Measurements from ENCODE around the gene PROZ.
"Not testable (repeated sequence)": the region's sequence is repeated elsewhere in the genome, so short reads cannot be mapped to it uniquely, and the experiment has no call there.

The PROZ gene

GRCh38 chr13:113160983-113161382 lies 2.5 kb downstream of the PROZ start:
- H3K36me3 ChIP-seq (ENCODE audit: control insufficient read depth, insufficient read depth, low read length): no peaks in the 10 kb centered on the region

GRCh38 chr13:113161433-113161832 lies 3.0 kb downstream of the PROZ start:
- Histone ChIP-seq H3K27ac (ENCODE audit: low read depth, low read length, severe bottlenecking) (no peak overlapping the region), H3K4me3 (ENCODE audit: extremely low read depth, insufficient read depth, low read length, poor library complexity, severe bottlenecking) (no peak overlapping the region)
- 54 to 55% methylated on average over 6 to 14 of the region's 16 CpGs for WGBS, 2 experiments (ENCODE audit: insufficient coverage in 2 of 2)

More at GRCh38 chr13:113160983-113161382, 2.5 kb downstream of the PROZ start:
- Histone ChIP-seq H3K27ac (ENCODE audit: low read depth, low read length, severe bottlenecking) (no peak overlapping the region), H3K4me1 (ENCODE audit: control insufficient read depth, insufficient read depth, low read length, poor library complexity, severe bottlenecking) (no peaks in the 10 kb centered on the region), H3K4me3 (ENCODE audit: extremely low read depth, insufficient read depth, low read length, poor library complexity, severe bottlenecking) (no peak overlapping the region), H3K9me3 (ENCODE audit: control insufficient read depth, low read length) (no peaks in the 10 kb centered on the region)
- 82 to 85% methylated on average over 12 of the region's 12 CpGs for WGBS, 2 experiments (ENCODE audit: insufficient coverage in 2 of 2)

GRCh38 chr13:113161975-113162374 lies 3.5 kb downstream of the PROZ start:
- not testable (repeated sequence) for H3K4me1 ChIP-seq (ENCODE audit: control insufficient read depth, insufficient read depth, low read length, poor library complexity, severe bottlenecking); H3K9me3 ChIP-seq (ENCODE audit: control insufficient read depth, low read length); H3K27ac ChIP-seq (ENCODE audit: low read depth, low read length, severe bottlenecking); H3K36me3 ChIP-seq (ENCODE audit: control insufficient read depth, insufficient read depth, low read length); H3K4me3 ChIP-seq (ENCODE audit: extremely low read depth, insufficient read depth, low read length, poor library complexity, severe bottlenecking)
- 30% methylated on average over 2 of the region's 13 CpGs; no CpG with 5 or more reads in 1 of the 2 experiments for WGBS, 2 experiments (ENCODE audit: insufficient coverage in 2 of 2)

More at GRCh38 chr13:113161433-113161832, 3.0 kb downstream of the PROZ start:
- Histone ChIP-seq H3K9me3 (ENCODE audit: control insufficient read depth, low read length) (no peaks in the 10 kb centered on the region), H3K36me3 (ENCODE audit: control insufficient read depth, insufficient read depth, low read length) (no peaks in the 10 kb centered on the region), H3K4me1 (ENCODE audit: control insufficient read depth, insufficient read depth, low read length, poor library complexity, severe bottlenecking) (no peaks in the 10 kb centered on the region)

- Histone ChIP-seq H3K9me3 (ENCODE audit: control insufficient read depth, low read length) (no peaks in the 10 kb centered on the region), H3K4me3 (ENCODE audit: extremely low read depth, insufficient read depth, low read length, poor library complexity, severe bottlenecking) (no peak overlapping the region), H3K27ac (ENCODE audit: low read depth, low read length, severe bottlenecking) (no peak overlapping the region), H3K4me1 (ENCODE audit: control insufficient read depth, insufficient read depth, low read length, poor library complexity, severe bottlenecking) (no peaks in the 10 kb centered on the region), H3K36me3 (ENCODE audit: control insufficient read depth, insufficient read depth, low read length) (peaks cover 7% of the 10 kb centered on the region)
- 60 to 63% methylated on average over 16 to 19 of the region's 25 CpGs for WGBS, 2 experiments (ENCODE audit: insufficient coverage in 2 of 2)
Observed at GRCh38 chr13:113162783-113163685, 4.6 kb downstream of the PROZ start.

GRCh38 chr13:113164492-113164891 lies 6.0 kb downstream of the PROZ start:
- no peaks in the 10 kb centered on the region for H3K4me1 ChIP-seq (ENCODE audit: control insufficient read depth, insufficient read depth, low read length, poor library complexity, severe bottlenecking)
- H3K27ac ChIP-seq (ENCODE audit: low read depth, low read length, severe bottlenecking): no peak overlapping the region
- H3K36me3 ChIP-seq (ENCODE audit: control insufficient read depth, insufficient read depth, low read length): peaks cover 19% of the 10 kb centered on the region
- no peak overlapping the region for H3K4me3 ChIP-seq (ENCODE audit: extremely low read depth, insufficient read depth, low read length, poor library complexity, severe bottlenecking)
- no peaks in the 10 kb centered on the region for H3K9me3 ChIP-seq (ENCODE audit: control insufficient read depth, low read length)
- WGBS, 2 experiments (ENCODE audit: insufficient coverage in 2 of 2): 93 to 95% methylated on average over 11 of the region's 12 CpGs

- WGBS, 2 experiments (ENCODE audit: insufficient coverage in 2 of 2): 96 to 98% methylated on average over 5 to 6 of the region's 10 CpGs
- H3K36me3 ChIP-seq (ENCODE audit: control insufficient read depth, insufficient read depth, low read length): peaks cover 28% of the 10 kb centered on the region
- no peak overlapping the region for H3K4me3 ChIP-seq (ENCODE audit: extremely low read depth, insufficient read depth, low read length, poor library complexity, severe bottlenecking)
- H3K27ac ChIP-seq (ENCODE audit: low read depth, low read length, severe bottlenecking): no peak overlapping the region
- no peaks in the 10 kb centered on the region for H3K9me3 ChIP-seq (ENCODE audit: control insufficient read depth, low read length)
- H3K4me1 ChIP-seq (ENCODE audit: control insufficient read depth, insufficient read depth, low read length, poor library complexity, severe bottlenecking): peaks cover 7% of the 10 kb centered on the region
Observed at GRCh38 chr13:113166266-113166665, 7.8 kb downstream of the PROZ start.

GRCh38 chr13:113166681-113167080 lies 8.2 kb downstream of the PROZ start:
- Histone ChIP-seq H3K4me1 (ENCODE audit: control insufficient read depth, insufficient read depth, low read length, poor library complexity, severe bottlenecking) (peaks cover 7% of the 10 kb centered on the region), H3K27ac (ENCODE audit: low read depth, low read length, severe bottlenecking) (no peak overlapping the region), H3K4me3 (ENCODE audit: extremely low read depth, insufficient read depth, low read length, poor library complexity, severe bottlenecking) (no peak overlapping the region), H3K9me3 (ENCODE audit: control insufficient read depth, low read length) (no peaks in the 10 kb centered on the region), H3K36me3 (ENCODE audit: control insufficient read depth, insufficient read depth, low read length) (peaks cover 31% of the 10 kb centered on the region)
- WGBS, 2 experiments (ENCODE audit: insufficient coverage in 2 of 2): 91 to 96% methylated on average over 3 of the region's 5 CpGs

GRCh38 chr13:113167155-113167554 lies 8.7 kb downstream of the PROZ start:
- Histone ChIP-seq H3K9me3 (ENCODE audit: control insufficient read depth, low read length) (no peaks in the 10 kb centered on the region), H3K4me3 (ENCODE audit: extremely low read depth, insufficient read depth, low read length, poor library complexity, severe bottlenecking) (no peak overlapping the region), H3K36me3 (ENCODE audit: control insufficient read depth, insufficient read depth, low read length) (peaks cover 35% of the 10 kb centered on the region), H3K4me1 (ENCODE audit: control insufficient read depth, insufficient read depth, low read length, poor library complexity, severe bottlenecking) (peaks cover 7% of the 10 kb centered on the region), H3K27ac (ENCODE audit: low read depth, low read length, severe bottlenecking) (no peak overlapping the region)
- 92 to 94% methylated on average over 5 to 6 of the region's 10 CpGs for WGBS, 2 experiments (ENCODE audit: insufficient coverage in 2 of 2)

- WGBS, 2 experiments (ENCODE audit: insufficient coverage in 2 of 2): no CpG with 5 or more reads among the region's 3 CpGs
- H3K4me1 ChIP-seq (ENCODE audit: control insufficient read depth, insufficient read depth, low read length, poor library complexity, severe bottlenecking): peaks cover 7% of the 10 kb centered on the region
- H3K27ac ChIP-seq (ENCODE audit: low read depth, low read length, severe bottlenecking): no peak overlapping the region
- H3K9me3 ChIP-seq (ENCODE audit: control insufficient read depth, low read length): no peaks in the 10 kb centered on the region
- no peak overlapping the region for H3K4me3 ChIP-seq (ENCODE audit: extremely low read depth, insufficient read depth, low read length, poor library complexity, severe bottlenecking)
- peaks cover 39% of the 10 kb centered on the region for H3K36me3 ChIP-seq (ENCODE audit: control insufficient read depth, insufficient read depth, low read length)
Observed at GRCh38 chr13:113167575-113167974, 9.1 kb downstream of the PROZ start.

- WGBS, 2 experiments (ENCODE audit: insufficient coverage in 2 of 2): 97 to 100% methylated on average over 5 of the region's 7 CpGs
- no peaks in the 10 kb centered on the region for H3K9me3 ChIP-seq (ENCODE audit: control insufficient read depth, low read length)
Observed at GRCh38 chr13:113168211-113168610, 9.8 kb downstream of the PROZ start.

More at GRCh38 chr13:113168211-113168610, 9.8 kb downstream of the PROZ start:
- no peak overlapping the region for H3K4me3 ChIP-seq (ENCODE audit: extremely low read depth, insufficient read depth, low read length, poor library complexity, severe bottlenecking)
- peaks cover 45% of the 10 kb centered on the region for H3K36me3 ChIP-seq (ENCODE audit: control insufficient read depth, insufficient read depth, low read length)
- peaks cover 7% of the 10 kb centered on the region for H3K4me1 ChIP-seq (ENCODE audit: control insufficient read depth, insufficient read depth, low read length, poor library complexity, severe bottlenecking)
- H3K27ac ChIP-seq (ENCODE audit: low read depth, low read length, severe bottlenecking): no peak overlapping the region
